ENCODE results near the gene BRINP3. TPM values are rescaled to one million over a fixed set of nuclear protein-coding genes. Genes with fewer than 3 reads are reported as not detected.
"Not testable (repeated sequence)": the region's sequence is repeated elsewhere in the genome, so short reads cannot be mapped to it uniquely, and the experiment has no call there.

Gene BRINP3
- total RNA-seq, 4 donors from 2014 or later = 3.5 to 34.1 (median 9.5) TPM

GRCh38 chr1:190138266-190138665 is 339.4 kb downstream of the BRINP3 start:
- H3K4me3 ChIP-seq = no peak overlapping the region
- no peaks in the 10 kb centered on the region for H3K9me3 ChIP-seq
- intact Hi-C loops (cut with DNase I) = no loop called here
- 67% methylated on average over 2 of the region's 2 CpGs for WGBS
- no peak overlapping the region for H3K27ac ChIP-seq (replicated peaks in 1 of 4)
- no peak for DNase-seq (ENCODE audit: extremely low spot score)
- H3K36me3 ChIP-seq = no peaks in the 10 kb centered on the region
- no peak for TF ChIP-seq CTCF (IDR thresholded peaks at IDR 0.05)
- TF ChIP-seq POLR2A (IDR thresholded peaks at IDR 0.05; ENCODE audit: low read depth) = no peak
- TF ChIP-seq EP300 (IDR thresholded peaks at IDR 0.05) = no peak
- no peak for TF ChIP-seq POLR2AphosphoS5 (IDR thresholded peaks at IDR 0.05)
- H3K4me1 ChIP-seq = no peaks in the 10 kb centered on the region
- H3K27me3 ChIP-seq = no peaks in the 10 kb centered on the region

- Histone ChIP-seq H3K9me3 (no peaks in the 10 kb centered on the region), H3K4me3 (no peak overlapping the region), H3K4me1 (no peaks in the 10 kb centered on the region), H3K27me3 (no peaks in the 10 kb centered on the region), H3K36me3 (no peaks in the 10 kb centered on the region), H3K27ac (replicated peaks in 1 of 4) (no peak overlapping the region)
- TF ChIP-seq EP300 (IDR thresholded peaks at IDR 0.05) = no peak
- no peak for TF ChIP-seq POLR2A (IDR thresholded peaks at IDR 0.05; ENCODE audit: low read depth)
- no peak for TF ChIP-seq POLR2AphosphoS5 (IDR thresholded peaks at IDR 0.05)
- no peak for TF ChIP-seq CTCF (IDR thresholded peaks at IDR 0.05)
- no peak for DNase-seq (ENCODE audit: extremely low spot score)
- intact Hi-C loops (cut with DNase I) = no loop called here
- 90% methylated on average over 1 of the region's 1 CpG for WGBS
Observed at GRCh38 chr1:190129366-190129765, 348.3 kb downstream of the BRINP3 start.

- Histone ChIP-seq H3K4me3 (no peak overlapping the region), H3K9me3 (no peaks in the 10 kb centered on the region), H3K27me3 (no peaks in the 10 kb centered on the region), H3K36me3 (no peaks in the 10 kb centered on the region), H3K27ac (replicated peaks in 1 of 4) (no peak overlapping the region), H3K4me1 (no peaks in the 10 kb centered on the region)
- TF ChIP-seq EP300 (IDR thresholded peaks at IDR 0.05) = no peak
- no peak for TF ChIP-seq POLR2AphosphoS5 (IDR thresholded peaks at IDR 0.05)
- TF ChIP-seq CTCF (IDR thresholded peaks at IDR 0.05) = no peak
- no peak for TF ChIP-seq POLR2A (IDR thresholded peaks at IDR 0.05; ENCODE audit: low read depth)
- intact Hi-C loops (cut with DNase I) = no loop called here
- 88% methylated on average over 2 of the region's 2 CpGs for WGBS
- DNase-seq (ENCODE audit: extremely low spot score) = no peak
Observed at GRCh38 chr1:190126728-190127127, 350.9 kb downstream of the BRINP3 start.

- Histone ChIP-seq H3K4me3 (no peak overlapping the region), H3K36me3 (no peaks in the 10 kb centered on the region), H3K4me1 (no peaks in the 10 kb centered on the region), H3K27me3 (no peaks in the 10 kb centered on the region), H3K9me3 (no peaks in the 10 kb centered on the region), H3K27ac (replicated peaks in 1 of 4) (no peak overlapping the region)
- 88% methylated on average over 3 of the region's 3 CpGs for WGBS
- TF ChIP-seq CTCF (IDR thresholded peaks at IDR 0.05) = no peak
- TF ChIP-seq EP300 (IDR thresholded peaks at IDR 0.05) = no peak
- no peak for TF ChIP-seq POLR2AphosphoS5 (IDR thresholded peaks at IDR 0.05)
- intact Hi-C loops (cut with DNase I) = no loop called here
- no peak for DNase-seq (ENCODE audit: extremely low spot score)
Observed at GRCh38 chr1:190124068-190124467, 353.6 kb downstream of the BRINP3 start.

GRCh38 chr1:190120564-190120963 is 357.1 kb downstream of the BRINP3 start:
- intact Hi-C loops (cut with DNase I); H3K27me3 ChIP-seq; H3K9me3 ChIP-seq; H3K4me3 ChIP-seq; H3K4me1 ChIP-seq; DNase-seq (ENCODE audit: extremely low spot score); H3K27ac ChIP-seq (replicated peaks in 1 of 4); H3K36me3 ChIP-seq: not testable (repeated sequence)
- WGBS = 89% methylated on average over 11 of the region's 11 CpGs

Measured in esophagus muscularis mucosa (tissue), 4 donors.